IMR-90 (cell line): ENCODE measurements around the gene COL24A1. TPM values are rescaled to one million over a fixed set of nuclear protein-coding genes. Genes with fewer than 3 reads are reported as not detected.

Experiments used
- ATAC-seq: fragments of 200-7000 bp; cut with Tn5 transposase; 2 replicates; pipeline ENCODE4 v1.9.1; 2020; ENCODE audit warnings: low read depth, mild to moderate bottlenecking, moderate library complexity
- BruUV-seq: library from RNA; stranded (reverse); fragments of 400-500 nt; replicated peaks from 2 replicates; lab custom pipeline; 2021; lab: Mats Ljungman, UMichigan
- CTCF ChIA-PET: fragments of 300-600 bp; formaldehyde crosslinking; extraction: SDS; loops from one replicate; lab custom pipeline; 2021; ENCODE audit warnings: antibody characterized with exemption; lab: Yijun Ruan, JAX
- POLR2A ChIA-PET: fragments of 300-600 bp; sonication (Branson Sonifier 250); formaldehyde crosslinking; loops from one replicate; lab custom pipeline; 2022; ENCODE audit warnings: antibody characterized with exemption; ENCODE audit not compliant: unreplicated experiment; lab: Charles Lee
- DNase-seq: peaks from one replicate; pipeline ENCODE4 v3.0.0; 2013
- H2AFZ ChIP-seq: replicated peaks from 2 replicates; pipeline ENCODE3; 2013; ENCODE audit warnings: low read length, mild to moderate bottlenecking; ENCODE audit not compliant: poor library complexity
- H2AK5ac ChIP-seq: 2 replicates; pipeline ENCODE4 v1.6.1; 2013; ENCODE audit warnings: low read depth, low read length, inconsistent platforms
- H2AK9ac ChIP-seq: replicated peaks from 2 replicates; pipeline ENCODE3; 2013; ENCODE audit warnings: mild to moderate bottlenecking, low read depth, low read length, moderate library complexity; ENCODE audit not compliant: poor library complexity
- H2BK120ac ChIP-seq: 2 replicates; pipeline ENCODE4 v1.6.1; 2013; ENCODE audit warnings: low read depth, low read length, inconsistent platforms
- H2BK15ac ChIP-seq: 3 replicates; pipeline ENCODE4 v1.6.1; 2013; ENCODE audit warnings: low read depth, low read length, inconsistent platforms
- H2BK20ac ChIP-seq: 2 replicates; pipeline ENCODE4 v1.6.1; 2013; ENCODE audit warnings: low read depth, mild to moderate bottlenecking, inconsistent platforms, low read length, moderate library complexity
- H2BK5ac ChIP-seq: 2 replicates; pipeline ENCODE4 v1.6.1; 2013; ENCODE audit warnings: mild to moderate bottlenecking, low read depth, low read length, inconsistent platforms; ENCODE audit not compliant: poor library complexity, severe bottlenecking
- H3K14ac ChIP-seq: replicated peaks from 2 replicates; pipeline ENCODE4 v1.6.1; 2013; ENCODE audit warnings: low read depth, low read length, inconsistent platforms
- H3K18ac ChIP-seq: 2 replicates; pipeline ENCODE4 v1.6.1; 2013; ENCODE audit warnings: low read depth, low read length, control low read depth
- H3K23ac ChIP-seq: 2 replicates; pipeline ENCODE4 v1.6.1; 2013; ENCODE audit warnings: low read depth, low read length, inconsistent platforms
- H3K27ac ChIP-seq: 2 replicates; pipeline ENCODE4 v1.5.1; 2013; ENCODE audit warnings: mild to moderate bottlenecking, control low read depth, low read length; ENCODE audit not compliant: insufficient read depth
- H3K27me3 ChIP-seq: 2 replicates; pipeline ENCODE4 v1.6.1; 2013; ENCODE audit warnings: low read length; ENCODE audit not compliant: control insufficient read depth, insufficient read depth
- H3K36me3 ChIP-seq: 2 replicates; pipeline ENCODE4 v1.6.1; 2013; ENCODE audit warnings: low read length, mixed read lengths; ENCODE audit not compliant: control insufficient read depth, insufficient read depth
- H3K4ac ChIP-seq: 2 replicates; pipeline ENCODE4 v1.6.1; 2013; ENCODE audit warnings: low read depth, low read length, inconsistent platforms
- H3K4me1 ChIP-seq: 2 replicates; pipeline ENCODE4 v1.6.1; 2013; ENCODE audit warnings: low read length, mixed read lengths; ENCODE audit not compliant: control insufficient read depth, insufficient read depth
- H3K4me2 ChIP-seq: 2 replicates; pipeline ENCODE4 v1.6.1; 2013; ENCODE audit warnings: low read depth, mild to moderate bottlenecking, control low read depth, low read length, moderate library complexity
- H3K4me3 ChIP-seq: 2 replicates; pipeline ENCODE4 v1.5.1; 2013; ENCODE audit warnings: low read depth, mild to moderate bottlenecking, control low read depth, low read length, moderate library complexity; ENCODE audit not compliant: insufficient read depth
- H3K56ac ChIP-seq: 2 replicates; pipeline ENCODE4 v1.6.1; 2013; ENCODE audit warnings: low read length, inconsistent platforms; ENCODE audit not compliant: insufficient read depth; ENCODE audit errors: extremely low read depth
- H3K79me1 ChIP-seq, 2 experiments: 2 replicates each; pipeline ENCODE4 v1.6.1; 2013; ENCODE audit warnings: low read length in 2 of 2, inconsistent platforms in 1 of 2, low read depth in 1 of 2
- H3K9ac ChIP-seq: 2 replicates; pipeline ENCODE4 v1.6.1; 2013; ENCODE audit warnings: low read depth, low read length, control low read depth
- H3K9me1 ChIP-seq: 2 replicates; pipeline ENCODE4 v1.6.1; 2013; ENCODE audit warnings: low read length, inconsistent platforms; ENCODE audit not compliant: insufficient read depth
- H3K9me3 ChIP-seq: 2 replicates; pipeline ENCODE4 v1.6.1; 2013; ENCODE audit warnings: low read length; ENCODE audit not compliant: control insufficient read depth, insufficient read depth
- H4K20me1 ChIP-seq: 2 replicates; pipeline ENCODE4 v1.6.1; 2013; ENCODE audit warnings: low read length, inconsistent platforms; ENCODE audit not compliant: insufficient read depth
- H4K5ac ChIP-seq: 2 replicates; pipeline ENCODE4 v1.6.1; 2013; ENCODE audit warnings: mild to moderate bottlenecking, low read depth, low read length, control low read depth
- H4K8ac ChIP-seq, 2 experiments: 2 replicates each; pipeline ENCODE4 v1.6.1; 2013; ENCODE audit warnings: low read depth in 2 of 2, low read length in 2 of 2, control low read depth in 1 of 2, inconsistent platforms in 1 of 2
- H4K91ac ChIP-seq: 2 replicates; pipeline ENCODE4 v1.6.1; 2013; ENCODE audit warnings: low read depth, low read length, inconsistent platforms; ENCODE audit not compliant: insufficient read depth
- BHLHE40 ChIP-seq: fragments of 150-350 bp; IDR thresholded peaks from 2 replicates; pipeline ENCODE4 v1.6.1; 2016; ENCODE audit warnings: mild to moderate bottlenecking, low read depth, low read length
- CEBPB ChIP-seq: IDR thresholded peaks from 2 replicates; pipeline ENCODE4 v1.6.1; 2012; ENCODE audit warnings: low read depth, low read length, improper control_type of control experiment
- CHD1 ChIP-seq: IDR thresholded peaks from 2 replicates; pipeline ENCODE4 v1.6.1; 2012; ENCODE audit warnings: low read depth, low read length, improper control_type of control experiment
- CTCF ChIP-seq: conservative IDR thresholded peaks from 2 replicates; pipeline ENCODE4 v1.5.1; 2012; ENCODE audit warnings: mild to moderate bottlenecking, low read depth, low read length, improper control_type of control experiment
- FOS ChIP-seq: fragments of 150-350 bp; IDR thresholded peaks from 2 replicates; pipeline ENCODE4 v1.6.1; 2016; ENCODE audit warnings: low read depth, low read length
- MAZ ChIP-seq: IDR thresholded peaks from 2 replicates; pipeline ENCODE4 v1.6.1; 2012; ENCODE audit warnings: low read depth, mild to moderate bottlenecking, low read length, improper control_type of control experiment, moderate library complexity, borderline replicate concordance
- POLR2A ChIP-seq: IDR thresholded peaks from 2 replicates; pipeline ENCODE4 v1.6.1; 2012; ENCODE audit warnings: mild to moderate bottlenecking, low read depth, low read length
- RAD21 ChIP-seq: IDR thresholded peaks from 2 replicates; pipeline ENCODE4 v1.6.1; 2012; ENCODE audit warnings: low read length, improper control_type of control experiment
- RFX5 ChIP-seq: IDR thresholded peaks from 2 replicates; pipeline ENCODE4 v1.8.0; 2012; ENCODE audit warnings: low read depth, mild to moderate bottlenecking, low read length, moderate library complexity
- SMC3 ChIP-seq: fragments of 150-350 bp; IDR thresholded peaks from 2 replicates; pipeline ENCODE4 v1.6.1; 2016; ENCODE audit warnings: low read depth, mild to moderate bottlenecking, antibody characterized with exemption, low read length, moderate library complexity
- USF2 ChIP-seq: fragments of 150-350 bp; IDR thresholded peaks from 2 replicates; pipeline ENCODE4 v1.6.1; 2017; ENCODE audit warnings: mild to moderate bottlenecking, antibody characterized with exemption, low read length, low read depth
- dilution Hi-C: fragments of 300-500 bp; cut with HindIII; formaldehyde crosslinking; loops from one replicate; pipeline ENCODE4 v1.14.3; 2018; ENCODE audit warnings: low sequenced_read_pairs; ENCODE audit not compliant: unreplicated experiment
- in situ Hi-C: fragments of 300-500 bp; cut with MboI; formaldehyde crosslinking; loops from 3 replicates; pipeline ENCODE4 v1.14.3; 2019; ENCODE audit warnings: low sequenced_read_pairs, inconsistent platforms, mixed read lengths
- intact Hi-C: fragments of 100-400 bp; cut with micrococcal nuclease; formaldehyde crosslinking; loops from 2 replicates; pipeline ENCODE4 v1.10.0; 2022
- polyA plus RNA-seq, 3 experiments: library from polyadenylated mRNA; depleted of rRNA; stranded (reverse); fragments of >200 nt; gene quantifications; 2 replicates each; pipeline ENCODE4 v1.2.3, GENCODE V29; 2012; ENCODE audit warnings: low replicate concordance in 1 of 3
- total RNA-seq: library from RNA; depleted of rRNA; stranded (reverse); fragments of >200 nt; gene quantifications from 2 replicates; pipeline ENCODE4 v1.2.3, GENCODE V29; 2012

The COL24A1 gene
- total and polyA plus RNA-seq, 2 of the 4 experiments (the other 2 are of a cell fraction): 1.4 to 2.2 TPM

GRCh38 chr1:86067626-86068025 lies 88.9 kb downstream of the COL24A1 start:
- DNase-seq (peak; percentile 59), ATAC-seq (no peak)
- Histone ChIP-seq H2AK5ac (no peak overlapping the region), H3K9ac (no peak overlapping the region), H3K14ac (no peak overlapping the region), H2BK120ac (no peak overlapping the region), H2AFZ (no peak overlapping the region), H2AK9ac (no peak overlapping the region), H3K79me1 (no peaks in the 10 kb centered on the region), H3K36me3 (no peaks in the 10 kb centered on the region), H2BK5ac (no peak overlapping the region), H3K9me3 (no peaks in the 10 kb centered on the region), H3K4me3 (no peak overlapping the region), H4K91ac (no peak overlapping the region), H3K4me1 (peaks cover 14% of the 10 kb centered on the region), H3K23ac (no peak overlapping the region), H3K27me3 (no peaks in the 10 kb centered on the region), H3K9me1 (peaks cover 9% of the 10 kb centered on the region; the same call in 1 of the 2 replicates), H4K20me1 (no peaks in the 10 kb centered on the region), H3K4me2 (no peak overlapping the region), H3K56ac (no peak overlapping the region), H4K8ac (no peak overlapping the region), H2BK15ac (no peak overlapping the region), H3K4ac (no peak overlapping the region), H3K18ac (no peak overlapping the region), H3K27ac (no peak overlapping the region), H4K5ac (no peak overlapping the region), H2BK20ac (no peak overlapping the region)
- intact Hi-C loops: no loop called here
- BruUV-seq: no TSS peak
- dilution Hi-C loops: no loop called here
- TF ChIP-seq POLR2A (no peak), MAZ (no peak), CEBPB (no peak), CTCF (no peak), BHLHE40 (no peak), SMC3 (no peak), USF2 (no peak), CHD1 (no peak), RAD21 (no peak), FOS (no peak), RFX5 (no peak)
- in situ Hi-C loops: no loop called here
- POLR2A ChIA-PET: no interaction called here
- CTCF ChIA-PET: interaction anchor here (0.6 kb wide), 1 partner anchor 50 kb away, joined by 4 read pairs; no protein-coding TSS in a partner anchor
